ENCODE measurements around the gene UMAD1.

GRCh38 chr7:7662527-7662926 is 22.0 kb downstream of the UMAD1 start:
- no peak for TF ChIP-seq GATA3 (IDR thresholded peaks at IDR 0.05; ENCODE audit: low read depth, low read length)
- no peak for TF ChIP-seq GATA2 (IDR thresholded peaks at IDR 0.05; ENCODE audit: low read depth, low read length)

All from SH-SY5Y (cell line).